ENCODE measurements around the gene GAB4.

- TF ChIP-seq USF1 (IDR thresholded peaks at IDR 0.05) (no peak), RAD21 (IDR thresholded peaks at IDR 0.05; ENCODE audit: low read depth) (no peak), EP300 (IDR thresholded peaks at IDR 0.05; ENCODE audit: borderline replicate concordance) (no peak), ZBTB7A (IDR thresholded peaks at IDR 0.05; ENCODE audit: low read depth) (no peak)
- TF ChIP-seq, protein P1, sequence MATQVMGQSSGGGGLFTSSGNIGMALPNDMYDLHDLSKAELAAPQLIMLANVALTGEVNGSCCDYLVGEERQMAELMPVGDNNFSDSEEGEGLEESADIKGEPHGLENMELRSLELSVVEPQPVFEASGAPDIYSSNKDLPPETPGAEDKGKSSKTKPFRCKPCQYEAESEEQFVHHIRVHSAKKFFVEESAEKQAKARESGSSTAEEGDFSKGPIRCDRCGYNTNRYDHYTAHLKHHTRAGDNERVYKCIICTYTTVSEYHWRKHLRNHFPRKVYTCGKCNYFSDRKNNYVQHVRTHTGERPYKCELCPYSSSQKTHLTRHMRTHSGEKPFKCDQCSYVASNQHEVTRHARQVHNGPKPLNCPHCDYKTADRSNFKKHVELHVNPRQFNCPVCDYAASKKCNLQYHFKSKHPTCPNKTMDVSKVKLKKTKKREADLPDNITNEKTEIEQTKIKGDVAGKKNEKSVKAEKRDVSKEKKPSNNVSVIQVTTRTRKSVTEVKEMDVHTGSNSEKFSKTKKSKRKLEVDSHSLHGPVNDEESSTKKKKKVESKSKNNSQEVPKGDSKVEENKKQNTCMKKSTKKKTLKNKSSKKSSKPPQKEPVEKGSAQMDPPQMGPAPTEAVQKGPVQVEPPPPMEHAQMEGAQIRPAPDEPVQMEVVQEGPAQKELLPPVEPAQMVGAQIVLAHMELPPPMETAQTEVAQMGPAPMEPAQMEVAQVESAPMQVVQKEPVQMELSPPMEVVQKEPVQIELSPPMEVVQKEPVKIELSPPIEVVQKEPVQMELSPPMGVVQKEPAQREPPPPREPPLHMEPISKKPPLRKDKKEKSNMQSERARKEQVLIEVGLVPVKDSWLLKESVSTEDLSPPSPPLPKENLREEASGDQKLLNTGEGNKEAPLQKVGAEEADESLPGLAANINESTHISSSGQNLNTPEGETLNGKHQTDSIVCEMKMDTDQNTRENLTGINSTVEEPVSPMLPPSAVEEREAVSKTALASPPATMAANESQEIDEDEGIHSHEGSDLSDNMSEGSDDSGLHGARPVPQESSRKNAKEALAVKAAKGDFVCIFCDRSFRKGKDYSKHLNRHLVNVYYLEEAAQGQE (IDR thresholded peaks at IDR 0.05; ENCODE audit: low read depth): no peak
Measured at GRCh38 chr22:16958475-16958874, 49.5 kb downstream of the GAB4 start.
